NB4 (cell line): Measurements from ENCODE around the gene CLTCL1.

Experiments used
- DNase-seq: peaks from one replicate; pipeline ENCODE4 v3.0.0; 2010; ENCODE audit warnings: low read depth
- H3K4me3 ChIP-seq: one replicate; pipeline ENCODE4 v1.5.1; 2011; ENCODE audit warnings: mild to moderate bottlenecking, low read depth, low read length, moderate library complexity
- MAX ChIP-seq: IDR thresholded peaks from 2 replicates; pipeline ENCODE4 v1.6.1; 2011; ENCODE audit warnings: low read depth, low read length
- MYC ChIP-seq: IDR thresholded peaks from 2 replicates; pipeline ENCODE4 v1.6.1; 2011; ENCODE audit warnings: low read depth, low read length
- POLR2A ChIP-seq: IDR thresholded peaks from 2 replicates; pipeline ENCODE4 v1.6.1; 2011; ENCODE audit warnings: mild to moderate bottlenecking; ENCODE audit not compliant: insufficient read length; ENCODE audit errors: extremely low read depth
- TF ChIP-seq, protein P1 (sequence below): IDR thresholded peaks from one replicate; pipeline ENCODE4 v1.5.1; 2012; ENCODE audit warnings: low read depth, low read length

CLTCL1 gene

DNA sequence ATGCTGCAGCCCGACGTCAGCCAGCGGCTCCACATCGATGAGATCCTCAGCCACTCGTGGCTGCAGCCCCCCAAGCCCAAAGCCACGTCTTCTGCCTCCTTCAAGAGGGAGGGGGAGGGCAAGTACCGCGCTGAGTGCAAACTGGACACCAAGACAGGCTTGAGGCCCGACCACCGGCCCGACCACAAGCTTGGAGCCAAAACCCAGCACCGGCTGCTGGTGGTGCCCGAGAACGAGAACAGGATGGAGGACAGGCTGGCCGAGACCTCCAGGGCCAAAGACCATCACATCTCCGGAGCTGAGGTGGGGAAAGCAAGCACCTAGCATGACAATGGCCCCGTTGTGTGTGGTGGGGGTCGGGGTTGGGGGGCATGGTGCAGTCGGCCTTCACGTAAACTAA is 159.4 kb downstream of the CLTCL1 start:
- no peak for DNase-seq
- no peak for TF ChIP-seq MYC
- no peak for TF ChIP-seq MAX
- TF ChIP-seq, protein P1, sequence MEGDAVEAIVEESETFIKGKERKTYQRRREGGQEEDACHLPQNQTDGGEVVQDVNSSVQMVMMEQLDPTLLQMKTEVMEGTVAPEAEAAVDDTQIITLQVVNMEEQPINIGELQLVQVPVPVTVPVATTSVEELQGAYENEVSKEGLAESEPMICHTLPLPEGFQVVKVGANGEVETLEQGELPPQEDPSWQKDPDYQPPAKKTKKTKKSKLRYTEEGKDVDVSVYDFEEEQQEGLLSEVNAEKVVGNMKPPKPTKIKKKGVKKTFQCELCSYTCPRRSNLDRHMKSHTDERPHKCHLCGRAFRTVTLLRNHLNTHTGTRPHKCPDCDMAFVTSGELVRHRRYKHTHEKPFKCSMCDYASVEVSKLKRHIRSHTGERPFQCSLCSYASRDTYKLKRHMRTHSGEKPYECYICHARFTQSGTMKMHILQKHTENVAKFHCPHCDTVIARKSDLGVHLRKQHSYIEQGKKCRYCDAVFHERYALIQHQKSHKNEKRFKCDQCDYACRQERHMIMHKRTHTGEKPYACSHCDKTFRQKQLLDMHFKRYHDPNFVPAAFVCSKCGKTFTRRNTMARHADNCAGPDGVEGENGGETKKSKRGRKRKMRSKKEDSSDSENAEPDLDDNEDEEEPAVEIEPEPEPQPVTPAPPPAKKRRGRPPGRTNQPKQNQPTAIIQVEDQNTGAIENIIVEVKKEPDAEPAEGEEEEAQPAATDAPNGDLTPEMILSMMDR, result no peak
- TF ChIP-seq POLR2A, result no peak
- H3K4me3 ChIP-seq, result no peak overlapping the region

- no peak for TF ChIP-seq MAX
- no peak for TF ChIP-seq MYC
- no peak for TF ChIP-seq POLR2A
- TF ChIP-seq, protein P1, result no peak
These were observed 159.9 kb downstream of the CLTCL1 start for GRCh38 chr22:19131685-19132015.

DNA sequence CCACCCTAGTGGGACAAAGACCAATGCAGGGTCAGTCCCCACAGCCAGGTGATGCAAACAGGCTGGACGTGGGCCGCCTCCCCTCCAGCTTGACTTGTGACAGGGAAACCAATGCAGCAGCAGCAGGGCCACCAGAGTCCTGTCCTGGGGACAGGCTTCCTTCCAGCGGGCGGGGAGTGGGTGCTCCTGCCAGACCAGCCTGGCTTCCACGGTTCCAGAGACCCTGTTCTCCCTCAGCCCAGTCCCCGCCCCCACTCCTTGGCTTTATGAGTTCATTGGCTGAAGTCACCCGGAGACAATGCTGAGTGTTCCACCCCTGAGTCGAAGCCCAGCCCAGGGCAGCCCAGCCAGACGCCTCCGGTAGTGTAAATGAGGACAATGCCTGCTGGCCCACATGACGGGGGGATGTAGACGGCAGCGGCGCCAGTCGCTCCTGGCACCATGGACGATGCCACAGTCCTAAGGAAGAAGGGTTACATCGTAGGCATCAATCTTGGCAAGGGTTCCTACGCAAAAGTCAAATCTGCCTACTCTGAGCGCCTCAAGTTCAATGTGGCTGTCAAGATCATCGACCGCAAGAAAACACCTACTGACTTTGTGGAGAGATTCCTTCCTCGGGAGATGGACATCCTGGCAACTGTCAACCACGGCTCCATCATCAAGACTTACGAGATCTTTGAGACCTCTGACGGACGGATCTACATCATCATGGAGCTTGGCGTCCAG is 160.4 kb downstream of the CLTCL1 start, which contains the start of gene TSSK2:
Gene TSSK2, plus strand, starts transcription at position 350 of the 726 bp plus-strand sequence. Its CDS starts 92 bp downstream, at position 442.
- H3K4me3 ChIP-seq, result no peak within 1 kb of the TSS
- TF ChIP-seq POLR2A (no peak), MAX (no peak), MYC (no peak)
- TF ChIP-seq, protein P1, result no peak
- no peak for DNase-seq

More at GRCh38 chr22:19131685-19132015, 159.9 kb downstream of the CLTCL1 start:
- no peak overlapping the region for H3K4me3 ChIP-seq
- DNase-seq, result no peak

- TF ChIP-seq POLR2A (no peak), MAX (no peak), MYC (no peak)
- TF ChIP-seq, protein P1, result no peak
- H3K4me3 ChIP-seq, result no peak overlapping the region
- DNase-seq, result no peak
These were observed 161.6 kb downstream of the CLTCL1 start for GRCh38 chr22:19129871-19130270.
